Panc1 (cell line): ENCODE measurements around the gene ABCG5.

Experiments used
- CTCF ChIP-seq: fragments of 450-650 bp; IDR thresholded peaks from 2 replicates; pipeline ENCODE4 v1.5.1; 2017; ENCODE audit warnings: mild to moderate bottlenecking
- POLR2AphosphoS5 ChIP-seq: IDR thresholded peaks from 2 replicates; pipeline ENCODE4 v1.6.1; 2012; ENCODE audit warnings: mild to moderate bottlenecking, low read depth, low read length, moderate library complexity
- SIN3A ChIP-seq: IDR thresholded peaks from 2 replicates; pipeline ENCODE4 v1.6.1; 2012; ENCODE audit warnings: low read depth, mild to moderate bottlenecking, low read length, moderate library complexity, borderline replicate concordance; ENCODE audit not compliant: insufficient read depth
- TCF7L2 ChIP-seq: IDR thresholded peaks from 2 replicates; pipeline ENCODE4 v1.6.1; 2011; ENCODE audit warnings: mild to moderate bottlenecking, low read depth, low read length, inconsistent platforms

- no peak for TF ChIP-seq CTCF
- no peak for TF ChIP-seq POLR2AphosphoS5
- no peak for TF ChIP-seq TCF7L2
- no peak for TF ChIP-seq SIN3A
These were observed 4.2 kb upstream of the ABCG5 start for GRCh38 chr2:43842866-43843226.
